Stimulated activated CD8-positive, alpha-beta memory T cell treated with anti-CD3 and anti-CD28 coated beads, Interleukin-7, amount 100 ng/mL, for 4 hours (primary cell): Measurements from ENCODE around the gene ZFHX3.

Experiments used
- DNase-seq, 2 donors: peaks; one replicate each; pipeline ENCODE4 v3.0.0-alpha.2; 2020; ENCODE audit warnings: low read depth in 2 of 2

ZFHX3 gene

GRCh38 chr16:72878301-72879269 is 169.3 kb downstream of the ZFHX3 start:
- no peak for DNase-seq

GRCh38 chr16:72877374-72878028 is 170.4 kb downstream of the ZFHX3 start:
- DNase-seq = no peak

- DNase-seq = no peak
Measured at GRCh38 chr16:72876981-72877373, 171.0 kb downstream of the ZFHX3 start.

- DNase-seq = peak in 1 of 2 donors; percentile 5
Measured at GRCh38 chr16:72876221-72876620, 171.7 kb downstream of the ZFHX3 start.

GRCh38 chr16:72875291-72876031 is 172.5 kb downstream of the ZFHX3 start:
- no peak for DNase-seq

- DNase-seq = no peak
Measured at GRCh38 chr16:72873853-72874252, 174.1 kb downstream of the ZFHX3 start.

GRCh38 chr16:72873044-72873443 is 174.9 kb downstream of the ZFHX3 start:
- DNase-seq = no peak

GRCh38 chr16:72865835-72866234 is 182.1 kb downstream of the ZFHX3 start:
- DNase-seq = no peak

- no peak for DNase-seq
Measured at GRCh38 chr16:72865258-72865657, 182.7 kb downstream of the ZFHX3 start.

GRCh38 chr16:72864130-72864833 is 183.6 kb downstream of the ZFHX3 start:
- no peak for DNase-seq

GRCh38 chr16:72862090-72862489 is 185.8 kb downstream of the ZFHX3 start:
- DNase-seq = no peak

- DNase-seq = no peak
Measured at GRCh38 chr16:72860726-72861562, 187.0 kb downstream of the ZFHX3 start.

- DNase-seq = no peak
Measured at GRCh38 chr16:72859581-72859980, 188.3 kb downstream of the ZFHX3 start.

GRCh38 chr16:72858665-72859493 is 189.0 kb downstream of the ZFHX3 start:
- DNase-seq = no peak

GRCh38 chr16:72857834-72858664 is 189.9 kb downstream of the ZFHX3 start:
- DNase-seq = no peak

GRCh38 chr16:72856797-72857196 is 191.1 kb downstream of the ZFHX3 start:
- DNase-seq = no peak

- no peak for DNase-seq
Measured at GRCh38 chr16:72854267-72854959, 193.5 kb downstream of the ZFHX3 start.

- DNase-seq = no peak
Measured at GRCh38 chr16:72853575-72854266, 194.2 kb downstream of the ZFHX3 start.
